ENCODE measurements around the gene AGA. TPM values are rescaled to one million over a fixed set of nuclear protein-coding genes. Genes with fewer than 3 reads are reported as not detected.

The AGA gene
- total RNA-seq, 2 donors from 2014 or later, result 21.8 to 34.1 TPM

- no peaks in the 10 kb centered on the region for H3K27me3 ChIP-seq (replicated peaks; ENCODE audit: insufficient read depth)
- TF ChIP-seq, protein P1, sequence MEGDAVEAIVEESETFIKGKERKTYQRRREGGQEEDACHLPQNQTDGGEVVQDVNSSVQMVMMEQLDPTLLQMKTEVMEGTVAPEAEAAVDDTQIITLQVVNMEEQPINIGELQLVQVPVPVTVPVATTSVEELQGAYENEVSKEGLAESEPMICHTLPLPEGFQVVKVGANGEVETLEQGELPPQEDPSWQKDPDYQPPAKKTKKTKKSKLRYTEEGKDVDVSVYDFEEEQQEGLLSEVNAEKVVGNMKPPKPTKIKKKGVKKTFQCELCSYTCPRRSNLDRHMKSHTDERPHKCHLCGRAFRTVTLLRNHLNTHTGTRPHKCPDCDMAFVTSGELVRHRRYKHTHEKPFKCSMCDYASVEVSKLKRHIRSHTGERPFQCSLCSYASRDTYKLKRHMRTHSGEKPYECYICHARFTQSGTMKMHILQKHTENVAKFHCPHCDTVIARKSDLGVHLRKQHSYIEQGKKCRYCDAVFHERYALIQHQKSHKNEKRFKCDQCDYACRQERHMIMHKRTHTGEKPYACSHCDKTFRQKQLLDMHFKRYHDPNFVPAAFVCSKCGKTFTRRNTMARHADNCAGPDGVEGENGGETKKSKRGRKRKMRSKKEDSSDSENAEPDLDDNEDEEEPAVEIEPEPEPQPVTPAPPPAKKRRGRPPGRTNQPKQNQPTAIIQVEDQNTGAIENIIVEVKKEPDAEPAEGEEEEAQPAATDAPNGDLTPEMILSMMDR (IDR thresholded peaks at IDR 0.05), result no peak
These were observed 1.0 kb downstream of the AGA start for GRCh38 chr4:177441061-177441802.

DNA sequence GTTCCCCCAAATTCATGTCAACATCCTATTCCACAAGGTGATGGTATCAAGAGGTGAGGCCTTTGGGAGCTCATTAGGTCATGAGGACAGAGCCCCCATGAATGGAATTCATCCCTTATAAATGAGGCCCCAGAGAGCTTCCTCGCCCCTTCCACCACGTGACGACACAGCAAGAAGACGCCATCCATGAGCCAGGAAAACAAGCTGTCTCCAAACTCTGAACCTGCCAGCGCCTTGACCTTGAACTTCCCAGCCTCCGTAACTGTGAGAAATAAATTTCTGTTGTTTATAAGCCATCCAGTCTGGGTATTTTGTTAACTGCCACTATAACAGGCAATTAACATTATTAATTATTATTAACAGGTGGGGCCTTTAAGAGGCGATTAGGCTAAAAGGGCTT, 5.8 kb downstream of the AGA start:
- TF ChIP-seq, protein P1 (IDR thresholded peaks at IDR 0.05), result no peak
- H3K27me3 ChIP-seq (replicated peaks; ENCODE audit: insufficient read depth), result no peaks in the 10 kb centered on the region
- DNase-seq (ENCODE audit: low spot score), result no peak
- peaks cover 10% of the 10 kb centered on the region for H3K36me3 ChIP-seq
- no peaks in the 10 kb centered on the region for H3K9me3 ChIP-seq
- no peak overlapping the region for H3K4me3 ChIP-seq
- peaks cover 0 to 5% of the 10 kb centered on the region in 2 donors for H3K4me1 ChIP-seq (ENCODE audit: control insufficient read depth in 1 of 2, low read depth in 2 of 2)
- H3K27ac ChIP-seq, result no peak overlapping the region
- ATAC-seq (ENCODE audit: insufficient number of reproducible peaks, low FRiP score, low read depth), result no peak

More at GRCh38 chr4:177441061-177441802, 1.0 kb downstream of the AGA start:
- no peak for DNase-seq (ENCODE audit: low spot score)
- Histone ChIP-seq H3K36me3 (no peaks in the 10 kb centered on the region), H3K27ac (peak overlapping the region; percentile 81 to 87), H3K4me3 (peak overlapping the region; percentile 75), H3K4me1 (ENCODE audit: control insufficient read depth in 1 of 2, low read depth in 2 of 2) (peaks cover 0 to 12% of the 10 kb centered on the region in 2 donors), H3K9me3 (no peaks in the 10 kb centered on the region)
- no peak for ATAC-seq (ENCODE audit: insufficient number of reproducible peaks, low FRiP score, low read depth)

DNA sequence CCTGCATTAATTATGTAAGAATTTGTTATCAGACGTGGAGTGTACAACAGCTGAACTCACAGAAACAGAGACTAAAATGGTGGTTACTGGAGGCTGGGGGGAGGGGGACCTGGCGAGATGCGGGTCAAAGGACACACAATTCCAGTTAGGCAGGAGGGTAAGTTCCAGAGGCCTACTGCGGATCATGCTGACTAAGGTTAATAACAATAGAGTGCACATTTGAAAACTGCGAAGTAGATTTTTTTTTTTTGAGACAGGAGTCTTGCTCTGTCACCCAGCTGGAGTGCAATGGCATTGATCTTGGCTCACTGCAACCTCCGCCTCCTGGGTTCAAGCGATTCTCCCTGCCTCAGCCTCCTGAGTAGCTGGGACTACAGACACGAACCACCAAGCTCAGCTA, 7.6 kb downstream of the AGA start:
- no peaks in the 10 kb centered on the region for H3K4me1 ChIP-seq (ENCODE audit: control insufficient read depth in 1 of 2, low read depth in 2 of 2)
- TF ChIP-seq, protein P1 (IDR thresholded peaks at IDR 0.05), result no peak
- no peak for ATAC-seq (ENCODE audit: insufficient number of reproducible peaks, low FRiP score, low read depth)
- peaks cover 10% of the 10 kb centered on the region for H3K36me3 ChIP-seq
- H3K27ac ChIP-seq, result no peak overlapping the region
- no peaks in the 10 kb centered on the region for H3K9me3 ChIP-seq
- H3K4me3 ChIP-seq, result no peak overlapping the region
- H3K27me3 ChIP-seq (replicated peaks; ENCODE audit: insufficient read depth), result no peaks in the 10 kb centered on the region
- no peak for DNase-seq (ENCODE audit: low spot score)

DNA sequence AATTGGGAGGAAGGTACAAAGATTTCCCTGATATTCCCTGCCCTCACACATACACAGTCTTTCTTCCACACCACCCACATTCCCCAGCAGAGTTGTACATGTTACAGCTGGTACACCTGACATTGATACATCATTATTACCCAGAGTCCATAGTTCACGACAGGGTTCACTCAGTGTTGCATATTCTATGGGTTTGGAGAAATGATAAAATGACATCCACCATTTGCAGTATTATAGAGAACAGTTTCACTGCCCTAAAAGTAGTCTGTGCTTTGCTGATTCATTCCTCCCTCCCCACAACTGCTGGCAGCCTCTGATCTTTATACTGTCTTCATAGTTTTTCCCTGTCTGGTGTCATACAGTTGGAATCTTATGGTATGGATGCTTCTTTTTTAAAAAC, 15.0 kb downstream of the AGA start:
- Histone ChIP-seq H3K4me3 (no peak overlapping the region), H3K36me3 (no peaks in the 10 kb centered on the region), H3K9me3 (no peaks in the 10 kb centered on the region), H3K4me1 (ENCODE audit: control insufficient read depth in 1 of 2, low read depth in 2 of 2) (no peaks in the 10 kb centered on the region), H3K27ac (no peak overlapping the region), H3K27me3 (replicated peaks; ENCODE audit: insufficient read depth) (no peaks in the 10 kb centered on the region)
- TF ChIP-seq, protein P1 (IDR thresholded peaks at IDR 0.05), result no peak
- DNase-seq (ENCODE audit: low spot score) (no peak), ATAC-seq (ENCODE audit: insufficient number of reproducible peaks, low FRiP score, low read depth) (no peak)

DNA sequence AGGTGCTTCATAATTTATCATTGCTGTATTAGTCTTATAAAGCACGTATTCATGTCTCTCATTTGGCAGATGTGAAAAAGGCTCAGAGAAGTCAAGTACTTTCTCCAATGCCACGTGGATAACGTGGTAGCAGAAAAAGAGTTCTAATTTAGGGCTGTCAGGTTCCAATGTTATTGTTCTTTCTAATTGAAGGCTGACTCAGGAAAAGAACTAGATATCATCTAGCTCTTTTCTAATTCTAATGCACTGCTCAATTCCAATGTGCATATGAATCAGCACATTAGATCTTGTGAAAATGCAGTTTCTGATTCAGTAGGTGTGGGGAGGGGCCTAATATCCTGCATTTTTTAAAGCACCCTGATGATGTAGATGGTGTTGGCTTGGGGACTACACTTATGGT, 22.8 kb downstream of the AGA start:
- ATAC-seq (ENCODE audit: insufficient number of reproducible peaks, low FRiP score, low read depth) (no peak), DNase-seq (ENCODE audit: low spot score) (no peak)
- H3K9me3 ChIP-seq, result no peaks in the 10 kb centered on the region
- no peak overlapping the region for H3K4me3 ChIP-seq
- H3K27ac ChIP-seq, result no peak overlapping the region
- no peaks in the 10 kb centered on the region for H3K27me3 ChIP-seq (replicated peaks; ENCODE audit: insufficient read depth)
- no peaks in the 10 kb centered on the region for H3K4me1 ChIP-seq (ENCODE audit: control insufficient read depth in 1 of 2, low read depth in 2 of 2)
- no peaks in the 10 kb centered on the region for H3K36me3 ChIP-seq
- TF ChIP-seq, protein P1 (IDR thresholded peaks at IDR 0.05), result no peak
